Esophagus muscularis mucosa (tissue), 4 donors: ENCODE data around the gene GPR68.

Source experiments
- CTCF ChIP-seq, 3 experiments: fragments of 200-600 bp in 2 of 3; fragments of 450-650 bp in 1 of 3; sonication (generic) in 2 of 3; IDR thresholded peaks; one replicate each; pipeline ENCODE4 v1.5.1; 2017 to 2019; ENCODE audit warnings: antibody characterized with exemption in 3 of 3, mild to moderate bottlenecking in 2 of 3, moderate library complexity in 1 of 3
- EP300 ChIP-seq: sonication (generic); formaldehyde crosslinking; IDR thresholded peaks from one replicate; pipeline ENCODE4 v1.6.1; 2017; ENCODE audit warnings: antibody characterized with exemption
- POLR2A ChIP-seq: fragments of 450-650 bp; IDR thresholded peaks from one replicate; pipeline ENCODE4 v1.6.1; 2017; ENCODE audit warnings: antibody characterized with exemption, moderate library complexity, mild to moderate bottlenecking, low read depth
- POLR2AphosphoS5 ChIP-seq, 2 donors: sonication (generic); formaldehyde crosslinking; IDR thresholded peaks; one replicate each; pipeline ENCODE4 v1.6.1; 2017; ENCODE audit warnings: antibody characterized with exemption in 2 of 2

GRCh38 chr14:91252871-91253794, 8.6 kb upstream of the GPR68 start:
- TF ChIP-seq CTCF (IDR thresholded peaks at IDR 0.05) = no peak
- TF ChIP-seq POLR2AphosphoS5 (IDR thresholded peaks at IDR 0.05) = no peak
- TF ChIP-seq POLR2A = no peak
- no peak for TF ChIP-seq EP300
